RWPE2 (cell line): ENCODE data around the gene MIDN.

Experiments used
- ATAC-seq: fragments of 200-7000 bp; cut with Tn5 transposase; 3 replicates; pipeline ENCODE4 v1.9.1; 2021; ENCODE audit warnings: low read depth
- DNase-seq: peaks from one replicate; pipeline ENCODE4 v3.0.0-alpha.2; 2020; ENCODE audit warnings: low spot score
- H3K27ac ChIP-seq: fragments of 450-650 bp; 2 replicates; pipeline ENCODE4 v1.5.1; 2017; ENCODE audit warnings: mild to moderate bottlenecking; ENCODE audit not compliant: poor library complexity, severe bottlenecking
- H3K27me3 ChIP-seq: fragments of 250-450 bp; sonication (Bioruptor Pico); 2 replicates; pipeline ENCODE4 v1.5.1; 2021; ENCODE audit warnings: mild to moderate bottlenecking, moderate library complexity; ENCODE audit not compliant: insufficient read depth, poor library complexity, severe bottlenecking
- H3K36me3 ChIP-seq: fragments of 250-450 bp; sonication (Bioruptor Pico); 2 replicates; pipeline ENCODE4 v1.5.1; 2020; ENCODE audit warnings: low read depth, mild to moderate bottlenecking, moderate library complexity
- H3K4me1 ChIP-seq: fragments of 250-450 bp; sonication (Bioruptor Pico); 2 replicates; pipeline ENCODE4 v1.5.1; 2021; ENCODE audit warnings: mild to moderate bottlenecking, moderate library complexity; ENCODE audit not compliant: insufficient read depth, poor library complexity, severe bottlenecking
- H3K4me3 ChIP-seq: fragments of 250-450 bp; sonication (Bioruptor Pico); 2 replicates; pipeline ENCODE4 v1.5.1; 2021; ENCODE audit warnings: mild to moderate bottlenecking, moderate library complexity; ENCODE audit not compliant: severe bottlenecking
- H3K9me3 ChIP-seq: fragments of 250-450 bp; sonication (Bioruptor Pico); 2 replicates; pipeline ENCODE4 v1.5.1; 2021; ENCODE audit warnings: mild to moderate bottlenecking, moderate library complexity; ENCODE audit not compliant: severe bottlenecking
- TF ChIP-seq, protein P1 (sequence below): fragments of 450-650 bp; IDR thresholded peaks from one replicate; pipeline ENCODE4 v1.5.1; 2017; ENCODE audit warnings: mild to moderate bottlenecking, moderate library complexity; ENCODE audit not compliant: poor library complexity, severe bottlenecking

Gene MIDN

DNA sequence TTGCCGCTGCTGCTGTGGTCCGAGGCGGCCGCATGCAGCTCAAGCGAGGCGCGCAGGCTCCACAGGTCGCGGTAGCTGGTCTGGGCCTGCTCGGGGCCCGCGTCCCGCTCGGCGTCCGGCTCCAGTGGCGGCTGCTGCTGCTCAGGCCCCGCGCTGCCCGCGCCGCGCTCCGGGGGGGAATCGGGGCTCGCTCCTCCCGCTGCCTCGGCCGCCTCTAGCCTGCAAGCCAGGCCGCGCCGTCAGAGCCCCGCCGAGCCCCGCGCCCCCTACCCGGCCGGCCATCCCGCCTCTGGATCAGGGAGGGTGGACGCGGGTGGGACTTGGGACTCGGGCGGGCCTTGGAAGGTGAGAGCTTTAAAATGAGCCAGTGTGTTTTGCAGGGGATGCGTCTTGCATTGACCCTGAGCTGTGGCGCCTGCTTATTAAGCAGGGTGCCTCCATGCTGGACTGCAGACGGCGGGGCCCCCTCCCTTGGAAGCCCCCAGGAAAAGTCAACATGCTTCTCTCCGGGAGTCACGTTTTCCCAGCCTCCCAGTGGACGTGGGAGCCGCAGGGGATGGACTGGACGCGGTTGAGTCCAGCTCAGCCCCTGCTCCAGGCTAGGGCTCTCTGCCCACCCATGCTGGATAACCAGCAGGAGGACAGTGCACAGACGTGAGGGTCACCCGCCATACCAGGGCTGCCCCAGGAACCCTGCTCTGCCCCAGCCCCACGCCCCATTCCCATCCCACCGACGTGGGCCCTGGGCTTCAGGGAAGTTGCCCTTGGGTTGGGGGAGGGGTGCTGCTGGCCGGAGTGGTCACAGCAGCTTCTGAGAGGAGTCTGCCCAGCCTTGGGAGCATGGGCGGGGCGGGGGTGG is 18.2 kb upstream of the MIDN start:
- DNase-seq = no peak
- H3K36me3 ChIP-seq = peaks cover 25% of the 10 kb centered on the region
- H3K27me3 ChIP-seq = no peaks in the 10 kb centered on the region
- TF ChIP-seq, protein P1, sequence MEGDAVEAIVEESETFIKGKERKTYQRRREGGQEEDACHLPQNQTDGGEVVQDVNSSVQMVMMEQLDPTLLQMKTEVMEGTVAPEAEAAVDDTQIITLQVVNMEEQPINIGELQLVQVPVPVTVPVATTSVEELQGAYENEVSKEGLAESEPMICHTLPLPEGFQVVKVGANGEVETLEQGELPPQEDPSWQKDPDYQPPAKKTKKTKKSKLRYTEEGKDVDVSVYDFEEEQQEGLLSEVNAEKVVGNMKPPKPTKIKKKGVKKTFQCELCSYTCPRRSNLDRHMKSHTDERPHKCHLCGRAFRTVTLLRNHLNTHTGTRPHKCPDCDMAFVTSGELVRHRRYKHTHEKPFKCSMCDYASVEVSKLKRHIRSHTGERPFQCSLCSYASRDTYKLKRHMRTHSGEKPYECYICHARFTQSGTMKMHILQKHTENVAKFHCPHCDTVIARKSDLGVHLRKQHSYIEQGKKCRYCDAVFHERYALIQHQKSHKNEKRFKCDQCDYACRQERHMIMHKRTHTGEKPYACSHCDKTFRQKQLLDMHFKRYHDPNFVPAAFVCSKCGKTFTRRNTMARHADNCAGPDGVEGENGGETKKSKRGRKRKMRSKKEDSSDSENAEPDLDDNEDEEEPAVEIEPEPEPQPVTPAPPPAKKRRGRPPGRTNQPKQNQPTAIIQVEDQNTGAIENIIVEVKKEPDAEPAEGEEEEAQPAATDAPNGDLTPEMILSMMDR = no peak
- no peak overlapping the region for H3K4me3 ChIP-seq
- H3K9me3 ChIP-seq = no peaks in the 10 kb centered on the region
- H3K27ac ChIP-seq = no peak overlapping the region
- H3K4me1 ChIP-seq = peaks cover 8% of the 10 kb centered on the region
- ATAC-seq = no peak

DNA sequence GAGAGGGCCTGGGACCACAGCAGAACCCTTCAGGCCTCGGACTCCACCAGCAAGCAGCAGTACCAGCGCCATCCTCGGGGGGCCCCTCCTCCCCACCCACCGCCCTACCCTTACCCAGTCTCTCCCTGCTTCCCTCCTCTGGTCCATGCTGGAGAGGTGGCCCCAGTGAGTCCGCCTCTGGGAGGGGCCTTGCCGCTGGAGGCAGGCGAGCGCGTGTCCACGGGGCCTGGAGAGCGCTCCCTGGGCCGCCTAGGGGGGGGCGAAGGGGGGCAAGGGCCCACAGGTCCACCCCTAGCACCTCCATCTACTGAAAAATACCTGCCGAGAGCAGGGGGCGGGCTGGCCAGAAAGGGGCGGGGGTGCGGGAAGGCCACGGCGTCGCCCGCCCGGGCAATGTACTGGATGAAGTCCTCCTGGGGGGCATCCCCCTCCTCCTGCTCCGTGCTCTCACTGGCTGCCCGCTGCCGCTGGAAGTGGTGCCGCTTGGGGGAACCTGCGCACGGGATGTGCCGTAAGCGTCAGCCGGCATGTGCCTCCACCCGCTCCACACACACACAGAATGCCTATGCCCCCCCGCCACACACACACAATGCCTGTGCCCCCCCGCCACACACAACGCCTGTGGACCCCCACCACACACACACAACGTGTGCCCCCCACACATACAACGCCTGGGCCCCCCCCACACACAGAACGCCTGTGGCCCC is 17.4 kb upstream of the MIDN start:
- no peak for ATAC-seq
- TF ChIP-seq, protein P1 = no peak
- Histone ChIP-seq H3K9me3 (no peaks in the 10 kb centered on the region), H3K27me3 (no peaks in the 10 kb centered on the region), H3K36me3 (peaks cover 25% of the 10 kb centered on the region), H3K4me3 (no peak overlapping the region), H3K27ac (no peak overlapping the region), H3K4me1 (peaks cover 8% of the 10 kb centered on the region)
- no peak for DNase-seq

DNA sequence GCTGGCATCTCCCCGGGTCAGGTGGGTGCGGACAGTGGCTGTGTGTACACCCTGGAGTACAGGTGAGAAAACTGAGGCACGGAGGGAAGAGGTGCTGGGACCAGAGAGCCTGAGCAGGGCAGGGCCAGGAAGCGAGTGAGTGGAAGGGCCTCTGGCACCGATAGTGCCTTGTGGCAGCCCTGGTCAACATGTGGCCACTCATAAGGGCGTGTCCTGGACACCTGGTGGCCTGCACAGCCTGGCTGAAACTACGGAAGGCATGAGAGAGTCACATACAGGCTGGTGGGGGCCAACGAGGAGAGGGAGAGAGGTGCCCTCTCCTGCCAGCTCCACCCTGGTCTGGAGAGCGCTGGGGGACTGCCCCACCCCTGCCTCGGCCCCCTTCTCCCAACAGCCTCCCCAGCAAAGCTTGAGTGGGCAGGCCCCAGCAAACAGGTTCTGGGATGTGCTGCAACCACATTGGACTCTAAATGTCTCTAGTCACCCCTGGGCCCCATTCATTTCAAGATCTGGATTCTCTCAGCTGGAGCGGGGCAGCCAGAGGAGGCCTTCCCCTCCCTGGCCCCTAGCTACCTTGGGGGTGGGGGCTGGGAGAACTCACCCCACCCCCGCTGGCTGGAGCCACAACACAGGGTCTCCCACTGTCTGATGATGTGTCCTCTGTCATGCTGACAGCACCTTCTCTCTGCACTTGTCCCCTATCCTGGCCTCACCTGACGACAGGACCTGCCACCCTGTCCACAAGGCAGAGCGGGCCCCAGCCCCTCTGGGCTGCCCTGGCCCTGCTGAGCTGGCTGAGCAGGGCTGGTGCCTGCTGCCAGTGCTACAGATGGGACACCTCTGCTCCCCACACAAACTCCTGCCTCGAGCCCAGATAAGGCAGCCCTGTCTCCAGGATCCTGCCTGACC is 16.4 kb upstream of the MIDN start:
- DNase-seq = no peak
- TF ChIP-seq, protein P1 = no peak
- ATAC-seq = peak; percentile 30; the same call in 2 of the 3 replicates
- no peaks in the 10 kb centered on the region for H3K27me3 ChIP-seq
- H3K36me3 ChIP-seq = peaks cover 19% of the 10 kb centered on the region
- no peaks in the 10 kb centered on the region for H3K9me3 ChIP-seq
- no peak overlapping the region for H3K4me3 ChIP-seq
- peaks cover 8% of the 10 kb centered on the region for H3K4me1 ChIP-seq
- peak overlapping the region; percentile 45 for H3K27ac ChIP-seq

DNA sequence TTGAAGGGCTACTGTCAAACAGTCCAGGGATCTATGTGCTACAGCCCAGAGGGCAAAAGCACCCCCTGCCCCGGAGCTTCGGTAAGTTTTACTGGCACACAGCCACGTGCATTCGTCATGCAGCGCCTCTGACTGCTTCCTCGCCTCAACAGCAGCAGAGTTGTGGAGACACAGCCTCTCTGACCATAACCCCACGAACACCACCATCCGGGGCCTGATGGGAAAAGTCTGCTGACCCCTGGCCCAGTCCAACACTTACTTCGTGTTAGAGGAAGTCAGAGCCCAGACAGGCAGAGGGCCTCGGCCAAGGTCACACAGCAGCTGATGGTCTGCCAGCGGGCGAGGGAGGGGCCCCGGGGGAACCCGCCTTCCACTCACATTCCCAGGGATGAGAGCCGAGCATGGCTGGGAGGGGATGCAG is 15.7 kb upstream of the MIDN start:
- Histone ChIP-seq H3K4me3 (no peak overlapping the region), H3K36me3 (peaks cover 19% of the 10 kb centered on the region), H3K9me3 (no peaks in the 10 kb centered on the region), H3K27ac (peak overlapping the region; percentile 45), H3K27me3 (no peaks in the 10 kb centered on the region), H3K4me1 (peaks cover 8% of the 10 kb centered on the region)
- TF ChIP-seq, protein P1 = no peak
- DNase-seq (no peak), ATAC-seq (peak; percentile 13)
